ENCODE data around the gene MVP.

- TF ChIP-seq CTCF (IDR thresholded peaks at IDR 0.05) (no peak), EZH2 (IDR thresholded peaks at IDR 0.05) (no peak), EZH2phosphoT487 (IDR thresholded peaks at IDR 0.05) (no peak)
Observed at GRCh38 chr16:29876594-29877249, 56.5 kb downstream of the MVP start.
